Measurements from ENCODE around the gene ZNF827. TPM values are rescaled to one million over a fixed set of nuclear protein-coding genes. Genes with fewer than 3 reads are reported as not detected.

The ZNF827 gene
- total RNA-seq, 1 experiment from 2014 or later: 26.2 TPM

DNA sequence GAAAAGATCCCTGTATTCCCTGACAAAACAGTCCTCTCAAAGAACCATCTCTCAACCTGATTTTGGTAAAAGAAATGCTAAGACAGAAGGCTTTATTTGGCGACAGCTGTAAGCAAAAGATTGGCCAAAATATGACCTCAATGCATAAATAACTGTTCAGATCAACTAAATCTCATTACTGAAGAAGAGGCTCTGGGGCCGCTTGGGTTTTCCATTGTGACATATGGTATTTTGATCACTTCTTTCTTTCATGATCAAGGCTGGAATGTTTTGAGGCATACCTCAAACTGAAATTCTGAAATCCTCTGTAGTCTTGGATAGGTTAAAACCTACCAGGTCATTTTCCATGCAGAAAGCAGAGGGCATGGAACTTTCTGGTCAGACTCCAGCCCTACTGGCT, 152.4 kb downstream of the ZNF827 start:
- Mint-ChIP-seq H3K4me1 (ENCODE audit: low read depth, unreplicated experiment) (peaks cover 21% of the 10 kb centered on the region), H3K9me3 (ENCODE audit: low read depth, unreplicated experiment) (no peaks in the 10 kb centered on the region), H3K36me3 (ENCODE audit: insufficient read depth, unreplicated experiment) (no peaks in the 10 kb centered on the region), H3K4me3 (ENCODE audit: low read depth, unreplicated experiment) (no peak overlapping the region), H3K27ac (ENCODE audit: unreplicated experiment) (no peak overlapping the region), H3K27me3 (ENCODE audit: unreplicated experiment) (no peaks in the 10 kb centered on the region)
- TF ChIP-seq, protein P1, sequence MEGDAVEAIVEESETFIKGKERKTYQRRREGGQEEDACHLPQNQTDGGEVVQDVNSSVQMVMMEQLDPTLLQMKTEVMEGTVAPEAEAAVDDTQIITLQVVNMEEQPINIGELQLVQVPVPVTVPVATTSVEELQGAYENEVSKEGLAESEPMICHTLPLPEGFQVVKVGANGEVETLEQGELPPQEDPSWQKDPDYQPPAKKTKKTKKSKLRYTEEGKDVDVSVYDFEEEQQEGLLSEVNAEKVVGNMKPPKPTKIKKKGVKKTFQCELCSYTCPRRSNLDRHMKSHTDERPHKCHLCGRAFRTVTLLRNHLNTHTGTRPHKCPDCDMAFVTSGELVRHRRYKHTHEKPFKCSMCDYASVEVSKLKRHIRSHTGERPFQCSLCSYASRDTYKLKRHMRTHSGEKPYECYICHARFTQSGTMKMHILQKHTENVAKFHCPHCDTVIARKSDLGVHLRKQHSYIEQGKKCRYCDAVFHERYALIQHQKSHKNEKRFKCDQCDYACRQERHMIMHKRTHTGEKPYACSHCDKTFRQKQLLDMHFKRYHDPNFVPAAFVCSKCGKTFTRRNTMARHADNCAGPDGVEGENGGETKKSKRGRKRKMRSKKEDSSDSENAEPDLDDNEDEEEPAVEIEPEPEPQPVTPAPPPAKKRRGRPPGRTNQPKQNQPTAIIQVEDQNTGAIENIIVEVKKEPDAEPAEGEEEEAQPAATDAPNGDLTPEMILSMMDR (IDR thresholded peaks at IDR 0.05; ENCODE audit: unreplicated experiment): no peak
- intact Hi-C loops (cut with micrococcal nuclease; ENCODE audit: unreplicated experiment): no loop called here
- BruUV-seq (replicated peaks): no TSS peak
- DNase-seq: no peak
- CTCF ChIA-PET: no interaction called here

GRCh38 chr4:145785391-145786008, 153.1 kb downstream of the ZNF827 start:
- CTCF ChIA-PET: no interaction called here
- DNase-seq: no peak
- Mint-ChIP-seq H3K36me3 (ENCODE audit: insufficient read depth, unreplicated experiment) (no peaks in the 10 kb centered on the region), H3K27ac (ENCODE audit: unreplicated experiment) (no peak overlapping the region), H3K4me3 (ENCODE audit: low read depth, unreplicated experiment) (no peak overlapping the region), H3K9me3 (ENCODE audit: low read depth, unreplicated experiment) (no peaks in the 10 kb centered on the region), H3K27me3 (ENCODE audit: unreplicated experiment) (no peaks in the 10 kb centered on the region), H3K4me1 (ENCODE audit: low read depth, unreplicated experiment) (peaks cover 16% of the 10 kb centered on the region)
- TF ChIP-seq, protein P1 (IDR thresholded peaks at IDR 0.05; ENCODE audit: unreplicated experiment): no peak
- intact Hi-C loops (cut with micrococcal nuclease; ENCODE audit: unreplicated experiment): no loop called here
- no TSS peak for BruUV-seq (replicated peaks)

- CTCF ChIA-PET: no interaction called here
- DNase-seq: no peak
- intact Hi-C loops (cut with micrococcal nuclease; ENCODE audit: unreplicated experiment): no loop called here
- H3K9me3 Mint-ChIP-seq (ENCODE audit: low read depth, unreplicated experiment): no peaks in the 10 kb centered on the region
- no TSS peak for BruUV-seq (replicated peaks)
- no peaks in the 10 kb centered on the region for H3K27me3 Mint-ChIP-seq (ENCODE audit: unreplicated experiment)
- TF ChIP-seq, protein P1 (IDR thresholded peaks at IDR 0.05; ENCODE audit: unreplicated experiment): no peak
- no peak overlapping the region for H3K4me3 Mint-ChIP-seq (ENCODE audit: low read depth, unreplicated experiment)
- H3K36me3 Mint-ChIP-seq (ENCODE audit: insufficient read depth, unreplicated experiment): no peaks in the 10 kb centered on the region
- H3K4me1 Mint-ChIP-seq (ENCODE audit: low read depth, unreplicated experiment): peaks cover 9% of the 10 kb centered on the region
- H3K27ac Mint-ChIP-seq (ENCODE audit: unreplicated experiment): no peak overlapping the region
Observed at GRCh38 chr4:145784036-145784435, 154.6 kb downstream of the ZNF827 start.

DNA sequence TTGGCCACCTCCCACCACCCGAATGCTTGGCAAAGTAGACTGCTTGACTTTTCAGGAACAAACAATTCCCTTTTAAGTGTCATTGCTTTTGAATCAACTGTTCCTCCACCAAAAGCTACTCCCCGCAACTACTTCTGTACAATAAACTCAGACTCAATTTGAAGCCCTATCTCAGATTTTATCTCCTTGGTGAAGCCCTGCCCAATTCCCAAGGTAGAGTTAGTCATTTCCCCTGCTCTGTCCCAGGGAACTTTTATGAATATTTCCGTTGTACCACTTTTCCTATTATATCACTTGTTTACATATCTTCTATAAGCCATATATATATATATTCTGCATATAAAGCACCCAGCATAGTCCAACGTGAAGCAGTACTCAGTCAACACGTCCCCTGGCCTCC, 155.9 kb downstream of the ZNF827 start:
- Mint-ChIP-seq H3K27ac (ENCODE audit: unreplicated experiment) (no peak overlapping the region), H3K27me3 (ENCODE audit: unreplicated experiment) (no peaks in the 10 kb centered on the region), H3K9me3 (ENCODE audit: low read depth, unreplicated experiment) (no peaks in the 10 kb centered on the region), H3K36me3 (ENCODE audit: insufficient read depth, unreplicated experiment) (no peaks in the 10 kb centered on the region), H3K4me1 (ENCODE audit: low read depth, unreplicated experiment) (peaks cover 8% of the 10 kb centered on the region), H3K4me3 (ENCODE audit: low read depth, unreplicated experiment) (no peak overlapping the region)
- TF ChIP-seq, protein P1 (IDR thresholded peaks at IDR 0.05; ENCODE audit: unreplicated experiment): no peak
- no peak for DNase-seq
- intact Hi-C loops (cut with micrococcal nuclease; ENCODE audit: unreplicated experiment): no loop called here
- BruUV-seq (replicated peaks): no TSS peak
- CTCF ChIA-PET: no interaction called here

All from Calu3 (cell line).